Astrocyte (in vitro differentiated cells and primary cell): Measurements from ENCODE around the gene HIRA.

Experiments
- EZH2 ChIP-seq: IDR thresholded peaks from 2 replicates; pipeline ENCODE4 v1.6.1; 2012; ENCODE audit warnings: mild to moderate bottlenecking, low read length, inconsistent platforms; ENCODE audit not compliant: insufficient read depth
- TF ChIP-seq, protein P1 (sequence below): IDR thresholded peaks from 2 replicates; pipeline ENCODE4 v1.5.1; 2011; ENCODE audit warnings: low read depth, mild to moderate bottlenecking, inconsistent platforms, low read length, moderate library complexity; ENCODE audit not compliant: insufficient read depth

DNA sequence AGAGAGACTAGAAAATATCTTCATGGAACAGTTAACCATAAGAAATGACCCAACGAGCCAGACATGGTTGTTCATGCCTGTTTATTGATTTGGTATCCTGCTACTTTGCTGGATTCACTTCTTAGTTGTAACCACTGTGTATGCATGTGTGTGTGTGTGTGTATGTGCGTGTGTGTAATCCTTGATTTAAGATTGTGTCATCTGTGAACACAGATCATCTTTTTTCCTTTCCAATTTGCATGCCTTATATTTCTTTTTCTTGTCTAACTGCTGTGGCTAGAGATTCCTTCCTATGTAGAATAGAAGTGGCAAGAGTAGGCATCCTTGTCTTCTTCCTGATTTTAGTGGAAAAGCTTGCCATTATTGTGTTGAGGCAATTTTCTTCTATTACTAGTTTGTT is 123.7 kb downstream of the HIRA start:
- TF ChIP-seq EZH2 = no peak
- TF ChIP-seq, protein P1, sequence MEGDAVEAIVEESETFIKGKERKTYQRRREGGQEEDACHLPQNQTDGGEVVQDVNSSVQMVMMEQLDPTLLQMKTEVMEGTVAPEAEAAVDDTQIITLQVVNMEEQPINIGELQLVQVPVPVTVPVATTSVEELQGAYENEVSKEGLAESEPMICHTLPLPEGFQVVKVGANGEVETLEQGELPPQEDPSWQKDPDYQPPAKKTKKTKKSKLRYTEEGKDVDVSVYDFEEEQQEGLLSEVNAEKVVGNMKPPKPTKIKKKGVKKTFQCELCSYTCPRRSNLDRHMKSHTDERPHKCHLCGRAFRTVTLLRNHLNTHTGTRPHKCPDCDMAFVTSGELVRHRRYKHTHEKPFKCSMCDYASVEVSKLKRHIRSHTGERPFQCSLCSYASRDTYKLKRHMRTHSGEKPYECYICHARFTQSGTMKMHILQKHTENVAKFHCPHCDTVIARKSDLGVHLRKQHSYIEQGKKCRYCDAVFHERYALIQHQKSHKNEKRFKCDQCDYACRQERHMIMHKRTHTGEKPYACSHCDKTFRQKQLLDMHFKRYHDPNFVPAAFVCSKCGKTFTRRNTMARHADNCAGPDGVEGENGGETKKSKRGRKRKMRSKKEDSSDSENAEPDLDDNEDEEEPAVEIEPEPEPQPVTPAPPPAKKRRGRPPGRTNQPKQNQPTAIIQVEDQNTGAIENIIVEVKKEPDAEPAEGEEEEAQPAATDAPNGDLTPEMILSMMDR = no peak
